ENCODE data around the gene HERC2. TPM values are rescaled to one million over a fixed set of nuclear protein-coding genes. Genes with fewer than 3 reads are reported as not detected.

Gene HERC2
- total RNA-seq, 1 donor from 2014 or later, result 58.5 TPM

GRCh38 chr15:28262438-28262837 is 59.5 kb downstream of the HERC2 start:
- H3K36me3 Mint-ChIP-seq (ENCODE audit: low read depth), result peaks cover 25% of the 10 kb centered on the region
- no peak overlapping the region for H3K4me3 Mint-ChIP-seq (ENCODE audit: unreplicated experiment)
- H3K27me3 Mint-ChIP-seq (ENCODE audit: low read depth), result no peaks in the 10 kb centered on the region
- no peak for DNase-seq (ENCODE audit: low spot score)
- H3K9me3 Mint-ChIP-seq (ENCODE audit: low read depth), result no peaks in the 10 kb centered on the region
- H3K27ac Mint-ChIP-seq (ENCODE audit: unreplicated experiment), result no peak overlapping the region
- H3K4me1 Mint-ChIP-seq (ENCODE audit: low read depth), result no peaks in the 10 kb centered on the region
- no peak for TF ChIP-seq CTCF (IDR thresholded peaks at IDR 0.05)

- no peak for TF ChIP-seq CTCF (IDR thresholded peaks at IDR 0.05)
- H3K27me3 Mint-ChIP-seq (ENCODE audit: low read depth), result no peaks in the 10 kb centered on the region
- peaks cover 21% of the 10 kb centered on the region for H3K36me3 Mint-ChIP-seq (ENCODE audit: low read depth)
- no peak for DNase-seq (ENCODE audit: low spot score)
- H3K27ac Mint-ChIP-seq (ENCODE audit: unreplicated experiment), result no peak overlapping the region
- H3K4me3 Mint-ChIP-seq (ENCODE audit: unreplicated experiment), result no peak overlapping the region
- no peaks in the 10 kb centered on the region for H3K9me3 Mint-ChIP-seq (ENCODE audit: low read depth)
- H3K4me1 Mint-ChIP-seq (ENCODE audit: low read depth), result no peaks in the 10 kb centered on the region
These were observed 61.3 kb downstream of the HERC2 start for GRCh38 chr15:28260722-28261121.

- DNase-seq (ENCODE audit: low spot score), result no peak
- H3K9me3 Mint-ChIP-seq (ENCODE audit: low read depth), result no peaks in the 10 kb centered on the region
- no peaks in the 10 kb centered on the region for H3K27me3 Mint-ChIP-seq (ENCODE audit: low read depth)
- no peak overlapping the region for H3K4me3 Mint-ChIP-seq (ENCODE audit: unreplicated experiment)
- H3K27ac Mint-ChIP-seq (ENCODE audit: unreplicated experiment), result no peak overlapping the region
- H3K36me3 Mint-ChIP-seq (ENCODE audit: low read depth), result peaks cover 18% of the 10 kb centered on the region
- no peak for TF ChIP-seq CTCF (IDR thresholded peaks at IDR 0.05)
- H3K4me1 Mint-ChIP-seq (ENCODE audit: low read depth), result no peaks in the 10 kb centered on the region
These were observed 61.7 kb downstream of the HERC2 start for GRCh38 chr15:28260317-28260716.

- DNase-seq (ENCODE audit: low spot score), result no peak
- H3K4me1 Mint-ChIP-seq (ENCODE audit: low read depth), result no peaks in the 10 kb centered on the region
- H3K27ac Mint-ChIP-seq (ENCODE audit: unreplicated experiment), result no peak overlapping the region
- peaks cover 26% of the 10 kb centered on the region for H3K36me3 Mint-ChIP-seq (ENCODE audit: low read depth)
- no peak overlapping the region for H3K4me3 Mint-ChIP-seq (ENCODE audit: unreplicated experiment)
- H3K9me3 Mint-ChIP-seq (ENCODE audit: low read depth), result no peaks in the 10 kb centered on the region
- H3K27me3 Mint-ChIP-seq (ENCODE audit: low read depth), result no peaks in the 10 kb centered on the region
- TF ChIP-seq CTCF (IDR thresholded peaks at IDR 0.05), result no peak
These were observed 66.0 kb downstream of the HERC2 start for GRCh38 chr15:28255965-28256364.

GRCh38 chr15:28252831-28253230 is 69.1 kb downstream of the HERC2 start:
- Mint-ChIP-seq H3K36me3 (ENCODE audit: low read depth) (peaks cover 43% of the 10 kb centered on the region), H3K27ac (ENCODE audit: unreplicated experiment) (no peak overlapping the region), H3K9me3 (ENCODE audit: low read depth) (peaks cover 5% of the 10 kb centered on the region), H3K4me3 (ENCODE audit: unreplicated experiment) (no peak overlapping the region), H3K27me3 (ENCODE audit: low read depth) (no peaks in the 10 kb centered on the region), H3K4me1 (ENCODE audit: low read depth) (no peaks in the 10 kb centered on the region)
- no peak for TF ChIP-seq CTCF (IDR thresholded peaks at IDR 0.05)
- DNase-seq (ENCODE audit: low spot score), result no peak

Measured in chondrocyte (in vitro differentiated cells).